Natural killer cell (primary cell): ENCODE data around the gene UQCC3. TPM values are rescaled to one million over a fixed set of nuclear protein-coding genes. Genes with fewer than 3 reads are reported as not detected.

Source experiments
- ATAC-seq, 3 donors: fragments of 150-1000 bp in 2 of 3; fragments of 200-7000 bp in 1 of 3; cut with Tn5 transposase; 1 replicate in 1 of 3; 2 replicates in 2 of 3; pipeline ENCODE4 v1.10.0; 2021; ENCODE audit warnings: mild to moderate bottlenecking in 2 of 3, moderate library complexity in 2 of 3
- DNase-seq, 2 donors: peaks; one replicate each; pipeline versions ENCODE4 v3.0.0 to v3.0.0-alpha.2; 2013 to 2021; ENCODE audit warnings: mixed read lengths in 1 of 2
- H3K27ac ChIP-seq: one replicate; pipeline ENCODE4 v1.5.1; 2013; ENCODE audit warnings: mild to moderate bottlenecking, low read length
- H3K27me3 ChIP-seq: one replicate; pipeline ENCODE4 v1.6.1; 2013; ENCODE audit warnings: low read length; ENCODE audit not compliant: control insufficient read depth, insufficient read depth
- H3K36me3 ChIP-seq: one replicate; pipeline ENCODE4 v1.6.1; 2013; ENCODE audit warnings: low read length; ENCODE audit not compliant: control insufficient read depth, insufficient read depth
- H3K4me1 ChIP-seq: one replicate; pipeline ENCODE4 v1.6.1; 2013; ENCODE audit warnings: low read length; ENCODE audit not compliant: control insufficient read depth, insufficient read depth
- H3K4me3 ChIP-seq: one replicate; pipeline ENCODE4 v1.5.1; 2013; ENCODE audit warnings: low read length
- H3K9me3 ChIP-seq: one replicate; pipeline ENCODE4 v1.6.1; 2013; ENCODE audit warnings: low read length; ENCODE audit not compliant: control insufficient read depth, insufficient read depth
- H3K27ac Mint-ChIP-seq, 2 donors: one replicate each; pipeline ENCODE4 v1.8.0; 2022; ENCODE audit warnings: mild to moderate bottlenecking in 2 of 2, mixed read lengths in 2 of 2, moderate library complexity in 1 of 2
- H3K27me3 Mint-ChIP-seq, 2 donors: one replicate each; pipeline ENCODE4 v1.8.0; 2022; ENCODE audit warnings: low read depth in 2 of 2, mixed read lengths in 2 of 2
- H3K36me3 Mint-ChIP-seq: one replicate; pipeline ENCODE4 v1.8.0; 2022; ENCODE audit warnings: mixed read lengths
- H3K4me1 Mint-ChIP-seq, 2 donors: one replicate each; pipeline ENCODE4 v1.8.0; 2022; ENCODE audit warnings: mixed read lengths in 2 of 2
- H3K4me3 Mint-ChIP-seq: one replicate; pipeline ENCODE4 v1.8.0; 2022; ENCODE audit warnings: mild to moderate bottlenecking, moderate library complexity, mixed read lengths
- H3K9me3 Mint-ChIP-seq, 2 donors: one replicate each; pipeline ENCODE4 v1.8.0; 2022; ENCODE audit warnings: mixed read lengths in 2 of 2
- CTCF ChIP-seq: fragments of 200-600 bp; IDR thresholded peaks from one replicate; pipeline ENCODE4 v1.8.0; 2022; ENCODE audit warnings: antibody characterized with exemption
- WGBS: methylation state at CpG from one replicate; pipeline ENCODE4 v1.1.7; 2013; ENCODE audit warnings: missing lambda C conversion rate; ENCODE audit not compliant: insufficient coverage; 5-methylcytosine and 5-hydroxymethylcytosine counted together
- intact Hi-C: fragments of 100-400 bp; cut with micrococcal nuclease; formaldehyde crosslinking; loops from one replicate; pipeline ENCODE4 v1.14.2; 2022
- total RNA-seq, 4 donors: library from RNA; stranded (reverse); fragments of 120-200 nt in 1 of 4; gene quantifications; one replicate each; pipeline versions ENCODE4 v1.2.3 to v1.2.4, GENCODE V29; 2013 to 2022

The UQCC3 gene
- total RNA-seq, 3 donors from 2014 or later (not counting 1 experiment from before 2014, with no cell fraction given) = 3.9 to 5.2 (median 4.0) TPM

GRCh38 chr11:62710001-62710345 is 38.5 kb downstream of the UQCC3 start:
- peak overlapping the region; percentile 72 for H3K4me3 ChIP-seq
- peak overlapping the region; percentile 95 for H3K27ac ChIP-seq
- H3K4me1 ChIP-seq = peaks cover 50% of the 10 kb centered on the region
- peaks cover 36 to 54% of the 10 kb centered on the region in 2 donors for H3K4me1 Mint-ChIP-seq
- no peaks in the 10 kb centered on the region for H3K36me3 Mint-ChIP-seq
- intact Hi-C loops = no loop called here
- H3K36me3 ChIP-seq = peaks cover 25% of the 10 kb centered on the region
- DNase-seq (no peak), ATAC-seq (no peak)
- H3K9me3 Mint-ChIP-seq = no peaks in the 10 kb centered on the region
- H3K27me3 Mint-ChIP-seq = no peaks in the 10 kb centered on the region
- no peaks in the 10 kb centered on the region for H3K9me3 ChIP-seq
- WGBS = 62% methylated on average over 7 of the region's 7 CpGs
- peak overlapping the region; percentile 97 for H3K4me3 Mint-ChIP-seq
- no peak for TF ChIP-seq CTCF
- H3K27me3 ChIP-seq = no peaks in the 10 kb centered on the region
- peak overlapping the region; percentile 98 to 99 for H3K27ac Mint-ChIP-seq

DNA sequence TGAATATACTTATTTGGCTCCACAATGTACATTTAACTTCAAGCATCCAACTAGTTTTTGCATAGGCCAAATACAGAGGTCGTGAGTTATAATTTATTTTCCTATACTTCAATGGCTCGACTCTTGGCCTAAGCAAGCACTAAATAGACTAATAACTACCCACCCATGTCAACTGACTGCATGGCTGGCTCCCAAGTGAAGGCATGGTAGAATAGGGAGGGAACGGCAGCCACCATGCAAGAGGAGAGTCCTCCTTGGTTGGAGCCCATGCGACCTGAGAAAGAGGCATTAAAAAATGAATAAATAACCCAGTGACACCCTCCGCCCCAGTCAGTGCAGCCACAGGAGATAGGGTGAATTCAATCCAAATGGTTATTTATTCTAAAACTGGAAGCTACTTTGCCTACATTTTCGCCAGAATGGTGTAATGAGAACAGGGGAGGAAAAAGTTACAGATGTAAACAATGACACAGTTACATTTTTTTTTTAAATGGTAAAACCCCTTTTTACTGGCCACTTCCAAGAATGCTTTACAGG is 40.9 kb downstream of the UQCC3 start:
- Histone ChIP-seq H3K27ac (no peak overlapping the region), H3K9me3 (no peaks in the 10 kb centered on the region), H3K4me1 (peaks cover 29% of the 10 kb centered on the region), H3K36me3 (peaks cover 48% of the 10 kb centered on the region), H3K4me3 (no peak overlapping the region), H3K27me3 (no peaks in the 10 kb centered on the region)
- Mint-ChIP-seq H3K27me3 (no peaks in the 10 kb centered on the region), H3K9me3 (no peaks in the 10 kb centered on the region), H3K36me3 (peaks cover 8% of the 10 kb centered on the region), H3K27ac (peak overlapping the region; percentile 66 to 72), H3K4me3 (peak overlapping the region; percentile 4), H3K4me1 (peaks cover 21 to 39% of the 10 kb centered on the region in 2 donors)
- no peak for ATAC-seq
- no peak for DNase-seq
- no peak for TF ChIP-seq CTCF
- WGBS = 88% methylated on average over 6 of the region's 6 CpGs
- intact Hi-C loops = no loop called here

DNA sequence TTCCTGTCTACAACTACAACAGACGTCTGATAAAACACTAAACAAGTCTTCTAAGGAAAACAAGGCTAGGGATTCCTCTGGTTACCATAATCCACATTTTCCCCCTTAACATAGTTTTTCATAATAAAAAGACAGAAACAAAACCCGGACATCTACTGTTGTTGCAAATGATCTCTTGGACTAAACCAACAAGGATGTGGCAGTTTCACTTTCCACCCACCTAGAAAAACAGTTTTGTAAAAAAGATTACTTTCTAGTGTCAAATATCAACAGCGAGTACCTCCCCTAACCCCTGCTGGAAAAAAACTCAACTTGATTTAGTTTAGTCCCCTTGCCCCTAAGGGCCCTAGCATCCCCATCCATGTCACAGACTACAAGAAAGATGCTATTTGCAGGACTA is 41.4 kb downstream of the UQCC3 start:
- no peak for ATAC-seq
- no peak overlapping the region for H3K4me3 ChIP-seq
- Mint-ChIP-seq H3K36me3 (peaks cover 8% of the 10 kb centered on the region), H3K27ac (peak overlapping the region; percentile 66 to 72), H3K27me3 (no peaks in the 10 kb centered on the region), H3K4me3 (no peak overlapping the region), H3K9me3 (no peaks in the 10 kb centered on the region), H3K4me1 (peaks cover 21 to 39% of the 10 kb centered on the region in 2 donors)
- H3K27me3 ChIP-seq = no peaks in the 10 kb centered on the region
- H3K36me3 ChIP-seq = peaks cover 52% of the 10 kb centered on the region
- H3K9me3 ChIP-seq = no peaks in the 10 kb centered on the region
- TF ChIP-seq CTCF = no peak
- DNase-seq = no peak
- WGBS = 53% methylated on average over 3 of the region's 3 CpGs
- peaks cover 24% of the 10 kb centered on the region for H3K4me1 ChIP-seq
- intact Hi-C loops = no loop called here
- H3K27ac ChIP-seq = no peak overlapping the region

DNA sequence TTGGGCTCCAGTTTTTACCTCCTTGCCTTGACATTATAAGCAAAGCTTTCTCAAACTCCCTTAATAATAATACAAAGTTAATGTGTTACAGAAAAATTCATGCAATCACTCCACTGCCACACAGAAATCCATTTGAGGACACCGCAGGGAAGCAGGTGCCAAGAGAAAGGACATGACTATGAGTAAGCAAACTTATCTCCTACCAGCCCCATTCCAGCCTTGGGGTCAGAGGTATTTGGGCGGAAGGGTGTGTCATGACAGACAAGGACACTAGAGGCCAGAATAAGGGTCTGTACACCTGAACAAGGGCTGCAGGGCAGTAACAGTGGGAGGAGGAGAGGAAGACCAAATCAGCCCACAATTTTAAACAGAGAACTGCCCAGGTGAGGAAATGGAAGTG is 41.9 kb downstream of the UQCC3 start:
- H3K36me3 Mint-ChIP-seq = peaks cover 8% of the 10 kb centered on the region
- H3K36me3 ChIP-seq = peaks cover 56% of the 10 kb centered on the region

More for the DNA sequence above, 41.9 kb downstream of the UQCC3 start:
- Mint-ChIP-seq H3K27me3 (no peaks in the 10 kb centered on the region), H3K4me3 (no peak overlapping the region), H3K4me1 (peaks cover 21 to 38% of the 10 kb centered on the region in 2 donors), H3K9me3 (no peaks in the 10 kb centered on the region), H3K27ac (peak overlapping the region; percentile 66 to 72)
- intact Hi-C loops = no loop called here
- H3K27me3 ChIP-seq = no peaks in the 10 kb centered on the region
- TF ChIP-seq CTCF = no peak
- H3K9me3 ChIP-seq = no peaks in the 10 kb centered on the region
- WGBS = 88% methylated on average over 1 of the region's 2 CpGs
- DNase-seq (no peak), ATAC-seq (no peak)
- H3K4me1 ChIP-seq = peaks cover 19% of the 10 kb centered on the region
- no peak overlapping the region for H3K27ac ChIP-seq
- no peak overlapping the region for H3K4me3 ChIP-seq
